Activated T-helper 1 cell treated with anti-CD3 and anti-CD28 coated beads, Interleukin-2, amount 50 U/mL, for 16 hours (primary cell): ENCODE data around the gene SPDYE2.
"Not testable (repeated sequence)": the region's sequence is repeated elsewhere in the genome, so short reads cannot be mapped to it uniquely, and the experiment has no call there.

Experiments
- DNase-seq, 2 donors: peaks; one replicate each; pipeline ENCODE4 v3.0.0-alpha.2; 2020; ENCODE audit warnings: low read depth in 1 of 2, low spot score in 1 of 2

SPDYE2 gene

DNA sequence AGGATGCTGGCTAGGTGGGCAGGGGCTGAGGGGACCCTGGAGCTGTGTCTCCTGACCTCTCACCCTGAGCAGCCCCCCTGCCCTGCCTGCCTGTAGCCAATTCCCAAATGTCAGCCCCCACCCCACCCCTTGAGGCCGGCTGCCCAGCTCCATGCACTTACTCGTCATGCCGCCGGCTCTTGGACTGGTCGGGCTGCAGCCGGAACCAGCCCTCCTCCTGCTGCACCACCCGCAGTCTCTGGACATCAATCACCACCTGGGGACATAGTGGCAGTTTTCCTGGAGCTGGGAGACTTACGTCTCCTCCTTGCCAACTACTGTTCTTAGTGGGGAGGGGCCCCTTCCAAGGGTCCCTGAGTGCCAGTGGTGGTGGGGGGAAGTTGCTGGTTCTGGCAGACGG is 48.7 kb downstream of the SPDYE2 start:
- DNase-seq = not testable (repeated sequence)

DNA sequence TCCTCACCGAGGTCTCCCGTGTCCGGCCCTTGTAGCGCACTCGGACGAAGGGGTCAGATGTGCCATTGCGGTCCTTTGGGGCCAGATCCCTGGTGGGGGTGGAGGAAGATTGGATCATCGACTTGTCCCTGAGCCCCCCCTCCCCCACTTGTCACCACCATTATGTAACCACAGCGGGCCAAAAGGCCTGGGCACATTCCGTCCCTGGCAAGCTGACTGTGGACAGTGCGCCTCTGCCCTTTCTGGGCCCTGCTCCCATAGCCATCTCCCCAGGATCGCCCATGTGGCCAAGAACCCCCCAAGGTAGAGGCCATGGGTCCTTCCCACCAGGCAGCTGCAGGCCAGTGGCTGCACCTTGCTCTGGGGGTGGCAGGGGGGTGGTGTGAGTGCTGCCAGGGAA is 51.3 kb downstream of the SPDYE2 start:
- DNase-seq = not testable (repeated sequence)

DNA sequence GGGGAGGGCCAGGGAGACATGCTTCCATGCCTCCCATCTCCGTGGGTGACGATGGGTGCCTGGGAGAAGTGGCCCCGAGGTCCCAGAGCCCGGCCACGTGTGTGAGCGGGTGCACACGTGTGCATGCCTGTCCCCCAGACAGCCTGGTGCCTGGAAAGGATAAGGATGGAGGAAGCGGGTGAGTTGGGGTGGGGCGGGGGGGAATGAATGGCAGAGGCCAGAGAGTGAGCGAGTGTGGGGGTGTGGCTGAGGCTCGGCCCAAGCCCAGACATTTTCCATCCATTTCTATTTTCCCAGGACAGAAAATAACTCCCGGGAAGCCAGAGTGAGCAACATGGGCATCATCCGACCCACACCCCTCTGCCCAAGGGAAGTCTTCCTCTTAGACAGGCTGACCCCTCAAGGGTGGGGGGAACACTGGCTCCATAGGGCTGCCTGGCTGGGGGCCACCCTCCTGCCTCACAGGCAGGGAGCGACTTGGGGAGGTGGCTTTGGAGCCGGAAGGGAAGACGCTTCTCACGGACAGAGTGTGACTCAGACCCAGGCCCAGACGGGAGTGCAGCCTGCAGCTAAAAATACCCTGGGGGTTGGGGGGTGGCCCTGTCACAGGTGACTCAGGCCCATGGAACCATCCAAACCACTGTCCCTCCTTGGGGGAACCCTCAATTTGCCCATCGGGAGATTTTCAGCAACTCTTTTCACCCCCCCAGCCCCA is 53.6 kb downstream of the SPDYE2 start:
- not testable (repeated sequence) for DNase-seq

DNA sequence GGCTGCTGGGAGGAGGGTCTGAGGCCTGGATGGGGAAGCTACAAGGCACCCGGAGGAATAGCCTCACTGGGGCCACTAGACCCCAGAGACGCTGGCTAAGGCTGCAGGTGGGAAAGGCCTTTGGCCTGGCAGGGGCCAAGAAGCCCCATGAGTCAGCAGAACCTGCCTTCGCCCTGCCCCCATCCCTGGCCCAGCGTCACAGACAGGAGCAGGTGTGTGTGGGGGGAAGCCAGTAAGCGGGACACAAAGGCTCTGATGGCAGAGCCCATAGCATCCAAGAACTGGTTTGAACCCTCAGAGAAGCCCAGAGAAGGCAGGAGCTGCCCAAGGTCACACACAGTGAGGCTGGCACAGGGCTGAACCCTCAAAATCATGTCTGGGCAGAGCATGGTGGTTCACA is 55.8 kb downstream of the SPDYE2 start:
- not testable (repeated sequence) for DNase-seq

DNA sequence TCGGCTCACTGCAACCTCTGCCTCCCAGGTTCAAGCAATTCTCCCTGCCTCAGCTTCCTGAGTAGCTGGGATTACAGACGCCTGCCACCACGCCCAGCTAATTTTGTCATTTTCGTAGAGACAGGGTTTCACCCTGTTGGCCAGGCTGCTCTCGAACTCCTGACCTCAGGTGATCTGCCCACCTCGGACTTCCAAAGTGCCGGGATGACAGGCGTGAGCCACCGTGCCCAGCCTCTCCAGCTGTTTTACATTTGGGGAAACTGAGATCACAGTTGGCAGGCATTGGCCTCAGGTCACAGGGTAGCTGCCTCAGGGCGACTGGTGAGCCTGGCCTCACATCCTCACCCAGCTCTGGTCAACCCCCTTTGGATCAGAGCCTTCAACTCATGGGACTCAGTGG is 58.7 kb downstream of the SPDYE2 start:
- DNase-seq = not testable (repeated sequence)

DNA sequence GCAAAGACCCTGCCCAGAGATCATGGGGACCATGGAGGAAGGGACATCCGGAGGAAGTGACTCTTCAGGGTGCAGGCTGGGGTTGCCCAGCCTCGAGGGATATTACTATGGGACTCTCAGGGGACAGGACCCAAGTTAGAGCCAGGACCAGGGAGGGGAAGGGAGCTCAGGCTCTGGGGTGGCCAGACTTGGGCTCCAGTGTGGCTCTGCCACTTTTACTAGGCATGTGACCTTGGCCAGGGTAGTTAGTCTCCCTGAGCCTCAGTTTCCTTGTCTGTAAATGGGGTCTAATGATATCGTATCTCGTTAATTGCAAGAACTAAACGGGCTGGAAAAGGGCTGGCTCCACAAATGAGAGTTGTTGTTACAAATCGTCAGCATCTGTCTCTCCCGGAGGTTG is 59.4 kb downstream of the SPDYE2 start:
- DNase-seq = not testable (repeated sequence)

DNA sequence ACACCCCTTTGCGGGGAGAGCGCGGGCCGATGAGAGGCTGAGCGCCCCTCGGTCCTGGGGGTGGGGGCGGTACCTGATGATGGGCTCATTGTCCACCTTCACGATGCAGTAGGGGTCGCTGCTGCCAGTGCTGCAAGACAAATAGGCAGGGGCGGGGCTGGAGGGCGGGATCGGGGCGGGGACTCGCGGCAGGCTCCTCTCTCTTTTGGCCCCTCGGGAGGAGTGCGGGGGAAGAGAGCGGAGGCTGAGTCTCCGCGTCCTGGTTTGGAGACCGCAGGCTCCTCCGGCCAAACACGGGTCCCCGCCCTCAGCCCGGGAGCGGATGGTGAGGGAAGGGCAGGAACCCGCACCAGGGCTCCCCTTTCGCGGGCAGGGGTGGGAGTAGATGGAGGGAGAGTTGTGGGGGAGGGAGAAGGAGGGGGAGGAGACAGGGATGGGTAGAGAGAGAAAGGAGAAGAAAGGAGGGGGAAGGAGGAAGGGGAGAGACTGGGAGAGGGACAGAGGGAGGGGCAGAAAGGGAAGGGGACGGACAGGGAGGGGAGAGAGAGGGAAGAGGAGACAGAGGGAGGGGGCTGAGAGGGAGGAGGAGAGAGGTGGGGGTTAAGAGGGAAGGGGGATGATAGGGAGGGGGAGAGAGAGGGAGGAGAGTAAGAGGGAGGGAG is 60.1 kb downstream of the SPDYE2 start:
- DNase-seq = not testable (repeated sequence)

DNA sequence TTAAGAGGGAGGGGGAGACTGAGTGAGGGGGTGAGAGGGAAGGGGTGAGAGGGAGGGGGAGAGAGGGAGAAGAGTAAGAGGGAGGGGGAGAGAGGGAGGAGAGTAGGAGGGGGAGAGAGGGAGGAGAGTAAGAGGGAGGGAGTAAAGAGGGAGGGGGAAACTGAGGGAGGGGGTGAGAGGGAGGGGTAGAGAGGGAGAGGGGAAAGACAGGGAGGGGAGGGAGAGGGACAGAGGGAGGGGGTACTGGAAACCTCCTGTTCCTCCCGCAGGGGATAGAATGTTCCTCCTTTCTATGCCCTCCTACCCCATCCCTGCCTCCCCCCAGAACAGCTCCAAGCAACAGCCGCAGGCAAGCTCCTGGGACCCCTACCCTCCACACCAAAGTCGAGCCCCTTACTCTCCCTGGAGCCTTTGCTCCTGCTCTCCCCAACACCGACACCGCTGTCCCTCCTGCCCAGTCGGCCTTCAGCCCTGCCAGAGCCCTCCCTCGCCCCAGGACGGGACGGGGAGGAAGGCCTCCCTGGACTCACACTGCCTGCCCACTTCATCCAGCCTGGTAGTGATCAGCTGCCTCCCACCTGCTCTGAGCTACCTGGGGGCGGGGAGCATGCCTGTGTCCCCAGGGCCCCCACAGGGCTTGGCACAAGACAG is 60.8 kb downstream of the SPDYE2 start:
- DNase-seq = not testable (repeated sequence)
